ENCODE measurements around the gene ACACB. TPM values are rescaled to one million over a fixed set of nuclear protein-coding genes. Genes with fewer than 3 reads are reported as not detected.

The ACACB gene
- total and polyA plus RNA-seq, 7 donors: 5.3 to 295 (median 116) TPM

DNA sequence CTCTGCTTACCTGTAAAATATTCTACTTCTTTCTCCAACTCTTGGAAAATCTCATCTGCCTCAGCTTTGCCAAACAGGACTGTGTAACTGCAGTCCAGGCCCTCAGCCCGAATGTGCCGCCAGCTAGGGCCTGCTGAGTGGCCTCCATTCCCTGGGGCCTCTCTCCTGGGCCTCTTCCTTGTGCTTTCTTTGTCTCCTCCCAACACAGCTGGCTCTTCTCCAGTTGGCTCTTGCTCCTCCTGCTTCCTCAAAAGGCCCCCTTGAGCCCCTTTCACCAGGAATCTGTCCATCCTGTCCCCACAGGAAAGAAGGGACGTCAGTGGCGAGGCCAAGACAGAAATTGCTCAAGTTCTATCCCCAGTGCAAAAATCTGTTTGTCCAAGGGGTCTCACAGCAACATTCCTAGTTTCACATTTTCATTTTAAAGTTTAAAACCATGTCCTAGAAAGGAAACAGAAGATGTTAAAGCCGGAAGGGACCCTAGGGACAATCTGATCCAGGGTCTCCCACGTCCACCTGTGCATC is 23.8 kb upstream of the ACACB start:
- Histone ChIP-seq H3K4me1 (peaks cover 0 to 30% (median 25%) of the 10 kb centered on the region in 4 donors), H3K27me3 (no peaks in the 10 kb centered on the region), H3K27ac (peak overlapping the region; percentile 70 to 81 (median 76)), H3K36me3 (peaks cover 0 to 39% (median 13%) of the 10 kb centered on the region in 4 donors), H3K9me3 (no peaks in the 10 kb centered on the region), H3K4me3 (peak overlapping the region; percentile 41 to 60 (median 52))
- 63 to 75% methylated on average over 6 of the region's 6 CpGs for WGBS, 2 donors
- DNase-seq: no peak
- intact Hi-C loops (cut with DNase I): loop anchor here (2.0 to 10.0 kb wide), 6 partner anchors 40 to 526 kb away; partner anchors contain the start of genes SELPLG, SSH1 and USP30
- TF ChIP-seq, protein P1, sequence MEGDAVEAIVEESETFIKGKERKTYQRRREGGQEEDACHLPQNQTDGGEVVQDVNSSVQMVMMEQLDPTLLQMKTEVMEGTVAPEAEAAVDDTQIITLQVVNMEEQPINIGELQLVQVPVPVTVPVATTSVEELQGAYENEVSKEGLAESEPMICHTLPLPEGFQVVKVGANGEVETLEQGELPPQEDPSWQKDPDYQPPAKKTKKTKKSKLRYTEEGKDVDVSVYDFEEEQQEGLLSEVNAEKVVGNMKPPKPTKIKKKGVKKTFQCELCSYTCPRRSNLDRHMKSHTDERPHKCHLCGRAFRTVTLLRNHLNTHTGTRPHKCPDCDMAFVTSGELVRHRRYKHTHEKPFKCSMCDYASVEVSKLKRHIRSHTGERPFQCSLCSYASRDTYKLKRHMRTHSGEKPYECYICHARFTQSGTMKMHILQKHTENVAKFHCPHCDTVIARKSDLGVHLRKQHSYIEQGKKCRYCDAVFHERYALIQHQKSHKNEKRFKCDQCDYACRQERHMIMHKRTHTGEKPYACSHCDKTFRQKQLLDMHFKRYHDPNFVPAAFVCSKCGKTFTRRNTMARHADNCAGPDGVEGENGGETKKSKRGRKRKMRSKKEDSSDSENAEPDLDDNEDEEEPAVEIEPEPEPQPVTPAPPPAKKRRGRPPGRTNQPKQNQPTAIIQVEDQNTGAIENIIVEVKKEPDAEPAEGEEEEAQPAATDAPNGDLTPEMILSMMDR (IDR thresholded peaks at IDR 0.05): no peak
- TF ChIP-seq EP300 (IDR thresholded peaks at IDR 0.05): no peak
- no peak for TF ChIP-seq POLR2A (IDR thresholded peaks at IDR 0.05)
- no peak for TF ChIP-seq POLR2AphosphoS5 (IDR thresholded peaks at IDR 0.05)

DNA sequence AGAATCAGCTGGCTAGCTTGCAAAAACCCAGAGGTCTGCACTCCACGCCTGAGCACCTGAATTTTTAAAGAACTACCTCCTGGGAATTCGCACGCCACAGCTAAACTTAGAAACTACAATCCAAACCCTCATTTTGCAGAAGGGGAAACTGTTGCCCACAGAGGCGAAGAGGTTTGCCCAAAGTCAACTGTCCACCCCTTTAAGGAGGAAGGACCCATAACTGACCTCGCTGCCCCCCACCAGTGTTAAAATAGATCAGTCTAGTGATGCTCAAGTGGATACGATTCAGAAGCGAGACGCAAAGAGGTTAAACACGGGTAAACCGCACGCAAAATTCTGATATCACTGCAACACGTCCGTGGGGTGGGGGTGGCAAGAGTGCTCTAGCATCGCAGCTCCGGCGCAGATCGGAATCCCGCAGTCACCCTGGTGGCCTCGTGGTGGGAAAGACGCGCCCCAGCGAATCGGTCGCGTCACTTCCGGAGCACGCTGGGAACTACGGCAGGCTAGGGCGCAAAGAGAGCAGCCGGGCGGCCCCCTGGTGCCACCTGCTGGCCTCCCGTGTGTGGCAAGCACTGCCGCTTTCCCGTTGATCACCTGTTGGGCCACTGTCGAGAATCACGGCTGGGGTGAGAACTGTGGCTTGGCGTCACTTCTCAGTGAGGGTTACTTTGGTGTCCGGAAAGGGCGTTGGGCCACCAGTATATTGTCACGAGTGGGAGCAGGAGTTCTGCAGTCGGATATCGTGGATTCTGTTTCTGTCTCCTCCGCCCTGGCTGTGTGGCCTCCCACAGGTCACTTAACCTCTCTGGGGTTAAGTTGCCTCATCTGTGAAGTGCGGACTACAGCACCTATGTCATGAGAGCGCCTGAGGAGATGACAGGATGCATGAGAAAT is 23.1 kb upstream of the ACACB start, which contains the start of gene ALKBH2:
TSS of gene ALKBH2 (minus strand) at position 451 of the 897 bp plus-strand sequence. CDS start 686 bp downstream, outside the sequence.
- H3K36me3 ChIP-seq: peaks cover 0 to 32% (median 9%) of the 10 kb centered on the region in 4 donors
- H3K27me3 ChIP-seq: no peaks in the 10 kb centered on the region
- peaks cover 0 to 32% (median 27%) of the 10 kb centered on the region in 4 donors for H3K4me1 ChIP-seq
- 6 to 9% methylated on average over 45 of the region's 45 CpGs for WGBS, 2 donors
- no peaks in the 10 kb centered on the region for H3K9me3 ChIP-seq
- H3K27ac ChIP-seq: peak within 1 kb of the TSS; percentile 70 to 81 (median 76)
- intact Hi-C loops (cut with DNase I): loop anchor here (2.0 to 10.0 kb wide), 6 partner anchors 40 to 526 kb away; partner anchors contain the start of genes SELPLG, SSH1 and USP30
- TF ChIP-seq POLR2A (IDR thresholded peaks at IDR 0.05): peak in 1 of 2 donors; percentile 17
- TF ChIP-seq POLR2AphosphoS5 (IDR thresholded peaks at IDR 0.05): peak; percentile 69 to 90 (median 77)
- peak in 2 of 4 donors; percentile 5 to 82 for TF ChIP-seq EP300 (IDR thresholded peaks at IDR 0.05)
- TF ChIP-seq, protein P1 (IDR thresholded peaks at IDR 0.05): peak; percentile 93 to 98 (median 95)
- peak within 1 kb of the TSS; percentile 41 to 60 (median 52) for H3K4me3 ChIP-seq
- peak; percentile 96 for DNase-seq

DNA sequence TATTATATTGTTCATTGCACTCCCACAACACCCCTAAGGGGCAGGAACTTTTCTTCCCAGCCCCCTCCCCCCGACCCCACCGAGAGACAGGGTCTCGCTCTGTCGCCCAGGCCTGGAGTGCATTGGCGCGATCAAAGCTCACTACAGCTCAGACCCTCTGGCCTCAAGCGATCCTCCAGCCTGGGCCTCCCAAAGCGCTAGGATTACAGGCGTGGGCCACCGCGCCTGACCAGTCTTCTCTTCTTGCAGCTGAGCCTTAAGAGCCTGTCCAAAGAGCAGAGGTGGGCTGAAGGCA is 19.3 kb upstream of the ACACB start:
- Histone ChIP-seq H3K4me3 (peak overlapping the region in 1 of 4 donors; percentile 80), H3K27ac (no peak overlapping the region), H3K4me1 (peaks cover 0 to 56% (median 38%) of the 10 kb centered on the region in 4 donors), H3K36me3 (peaks cover 0 to 17% (median 6%) of the 10 kb centered on the region in 4 donors), H3K27me3 (no peaks in the 10 kb centered on the region), H3K9me3 (no peaks in the 10 kb centered on the region)
- TF ChIP-seq, protein P1 (IDR thresholded peaks at IDR 0.05): no peak
- TF ChIP-seq EP300 (IDR thresholded peaks at IDR 0.05): no peak
- no peak for TF ChIP-seq POLR2A (IDR thresholded peaks at IDR 0.05)
- TF ChIP-seq POLR2AphosphoS5 (IDR thresholded peaks at IDR 0.05): no peak
- DNase-seq: no peak
- intact Hi-C loops (cut with DNase I): loop anchor here (10.0 kb wide), 3 partner anchors 242 to 462 kb away; partner anchors contain the start of genes SELPLG and SSH1
- 36 to 43% methylated on average over 11 of the region's 11 CpGs for WGBS, 2 donors

DNA sequence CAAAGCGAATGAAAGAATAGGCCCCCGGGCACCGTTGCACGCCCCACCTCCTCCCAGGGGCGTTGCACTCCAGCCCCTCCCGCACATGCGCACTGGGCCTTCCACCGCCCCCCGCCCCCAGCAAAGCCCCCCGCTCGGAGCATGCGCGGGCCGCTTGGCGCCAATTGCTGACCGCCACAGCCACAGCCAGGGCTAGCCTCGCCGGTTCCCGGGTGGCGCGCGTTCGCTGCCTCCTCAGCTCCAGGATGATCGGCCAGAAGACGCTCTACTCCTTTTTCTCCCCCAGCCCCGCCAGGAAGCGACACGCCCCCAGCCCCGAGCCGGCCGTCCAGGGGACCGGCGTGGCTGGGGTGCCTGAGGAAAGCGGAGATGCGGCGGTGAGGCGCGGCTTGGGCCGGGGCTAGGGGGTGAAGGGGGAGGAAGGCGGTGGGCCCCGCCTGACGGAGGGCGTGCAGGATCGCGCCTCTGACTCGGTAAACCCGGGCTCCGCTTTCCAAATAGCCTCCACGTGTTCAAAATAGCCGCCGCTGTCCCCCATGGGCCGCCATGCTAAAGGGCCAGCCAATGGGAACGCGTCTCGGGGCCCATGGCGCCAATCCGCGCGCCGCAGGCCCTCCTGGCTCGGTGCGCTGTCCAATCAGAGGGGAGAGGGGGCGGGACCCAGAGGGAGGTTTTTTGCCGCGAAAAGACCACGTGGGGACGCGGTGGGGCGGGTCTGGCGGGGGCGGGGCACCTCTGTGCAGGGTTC is 18.8 kb upstream of the ACACB start, which contains the start of gene UNG:
TSS of gene UNG (plus strand) at position 163 of the 748 bp plus-strand sequence. CDS start at position 246, 83 bp downstream.
- 1% methylated on average over 71 of the region's 71 CpGs for WGBS, 2 donors
- Histone ChIP-seq H3K4me3 (peak within 1 kb of the TSS; percentile 69 to 85 (median 79)), H3K27me3 (no peaks in the 10 kb centered on the region), H3K27ac (peak within 1 kb of the TSS; percentile 90 to 96 (median 95)), H3K4me1 (peaks cover 0 to 56% (median 33%) of the 10 kb centered on the region in 4 donors), H3K9me3 (no peaks in the 10 kb centered on the region), H3K36me3 (peaks cover 0 to 22% (median 10%) of the 10 kb centered on the region in 4 donors)
- DNase-seq: peak; percentile 99
- intact Hi-C loops (cut with DNase I): loop anchor here (1.0 to 10.0 kb wide), 4 partner anchors 243 to 535 kb away; partner anchors contain the start of genes ISCU, SELPLG and SSH1
- TF ChIP-seq POLR2AphosphoS5 (IDR thresholded peaks at IDR 0.05) (no peak), EP300 (IDR thresholded peaks at IDR 0.05) (no peak), POLR2A (IDR thresholded peaks at IDR 0.05) (no peak)
- TF ChIP-seq, protein P1 (IDR thresholded peaks at IDR 0.05): no peak
